Activated CD4-positive, alpha-beta T cell treated with anti-CD3 and anti-CD28 coated beads for 36 hours (primary cell): Measurements from ENCODE around the gene KIF4A. TPM values are rescaled to one million over a fixed set of nuclear protein-coding genes. Genes with fewer than 3 reads are reported as not detected.
"Not testable (repeated sequence)": the region's sequence is repeated elsewhere in the genome, so short reads cannot be mapped to it uniquely, and the experiment has no call there.

ENCODE experiments used
- ATAC-seq: fragments of 200-7000 bp; cut with Tn5 transposase; one replicate; pipeline ENCODE4 v1.10.0; 2021; ENCODE audit warnings: mild to moderate bottlenecking, moderate library complexity
- CTCF ChIA-PET: fragments of 350-600 bp; sonication (Branson Sonifier 250); formaldehyde crosslinking; loops from one replicate; lab custom pipeline; 2021; ENCODE audit warnings: antibody characterized with exemption; lab: Charles Lee
- POLR2A ChIA-PET: fragments of 350-600 bp; sonication (Branson Sonifier 250); formaldehyde crosslinking; loops from one replicate; lab custom pipeline; 2021; ENCODE audit warnings: antibody characterized with exemption, inconsistent platforms; lab: Charles Lee
- DNase-seq: peaks from one replicate; pipeline ENCODE4 v3.0.0-alpha.2; 2020
- H3K27ac Mint-ChIP-seq: one replicate; pipeline ENCODE4 v1.8.0; 2021; ENCODE audit warnings: mixed read lengths
- H3K27me3 Mint-ChIP-seq: one replicate; pipeline ENCODE4 v1.8.0; 2021; ENCODE audit warnings: mixed read lengths
- H3K36me3 Mint-ChIP-seq: one replicate; pipeline ENCODE4 v1.8.0; 2021; ENCODE audit warnings: low read depth, mixed read lengths
- H3K4me1 Mint-ChIP-seq: one replicate; pipeline ENCODE4 v1.8.0; 2021; ENCODE audit warnings: mixed read lengths
- H3K4me3 Mint-ChIP-seq: one replicate; pipeline ENCODE4 v1.8.0; 2021; ENCODE audit warnings: mild to moderate bottlenecking, moderate library complexity, mixed read lengths
- H3K9me3 Mint-ChIP-seq: one replicate; pipeline ENCODE4 v1.8.0; 2021; ENCODE audit warnings: low read depth, mixed read lengths
- intact Hi-C, 2 experiments: fragments of 100-400 bp; cut with DNase I in 1 of 2; cut with micrococcal nuclease in 1 of 2; formaldehyde crosslinking; loops; one replicate each; pipeline versions ENCODE4 v1.14.2 to v1.15.1; 2022 to 2024; cut with DNase I, micrococcal nuclease
- total RNA-seq, 2 experiments: library from RNA; stranded (reverse); gene quantifications; one replicate each; pipeline ENCODE4 v1.2.3, GENCODE V29; 2021

Gene KIF4A, protein sequence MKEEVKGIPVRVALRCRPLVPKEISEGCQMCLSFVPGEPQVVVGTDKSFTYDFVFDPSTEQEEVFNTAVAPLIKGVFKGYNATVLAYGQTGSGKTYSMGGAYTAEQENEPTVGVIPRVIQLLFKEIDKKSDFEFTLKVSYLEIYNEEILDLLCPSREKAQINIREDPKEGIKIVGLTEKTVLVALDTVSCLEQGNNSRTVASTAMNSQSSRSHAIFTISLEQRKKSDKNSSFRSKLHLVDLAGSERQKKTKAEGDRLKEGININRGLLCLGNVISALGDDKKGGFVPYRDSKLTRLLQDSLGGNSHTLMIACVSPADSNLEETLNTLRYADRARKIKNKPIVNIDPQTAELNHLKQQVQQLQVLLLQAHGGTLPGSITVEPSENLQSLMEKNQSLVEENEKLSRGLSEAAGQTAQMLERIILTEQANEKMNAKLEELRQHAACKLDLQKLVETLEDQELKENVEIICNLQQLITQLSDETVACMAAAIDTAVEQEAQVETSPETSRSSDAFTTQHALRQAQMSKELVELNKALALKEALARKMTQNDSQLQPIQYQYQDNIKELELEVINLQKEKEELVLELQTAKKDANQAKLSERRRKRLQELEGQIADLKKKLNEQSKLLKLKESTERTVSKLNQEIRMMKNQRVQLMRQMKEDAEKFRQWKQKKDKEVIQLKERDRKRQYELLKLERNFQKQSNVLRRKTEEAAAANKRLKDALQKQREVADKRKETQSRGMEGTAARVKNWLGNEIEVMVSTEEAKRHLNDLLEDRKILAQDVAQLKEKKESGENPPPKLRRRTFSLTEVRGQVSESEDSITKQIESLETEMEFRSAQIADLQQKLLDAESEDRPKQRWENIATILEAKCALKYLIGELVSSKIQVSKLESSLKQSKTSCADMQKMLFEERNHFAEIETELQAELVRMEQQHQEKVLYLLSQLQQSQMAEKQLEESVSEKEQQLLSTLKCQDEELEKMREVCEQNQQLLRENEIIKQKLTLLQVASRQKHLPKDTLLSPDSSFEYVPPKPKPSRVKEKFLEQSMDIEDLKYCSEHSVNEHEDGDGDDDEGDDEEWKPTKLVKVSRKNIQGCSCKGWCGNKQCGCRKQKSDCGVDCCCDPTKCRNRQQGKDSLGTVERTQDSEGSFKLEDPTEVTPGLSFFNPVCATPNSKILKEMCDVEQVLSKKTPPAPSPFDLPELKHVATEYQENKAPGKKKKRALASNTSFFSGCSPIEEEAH
- total RNA-seq, result 10 to 100 TPM; 21.2 to 25.4 TPM

- H3K4me1 Mint-ChIP-seq, result peaks cover 18% of the 10 kb centered on the region
- peak within 1 kb of the TSS; percentile 88 for H3K4me3 Mint-ChIP-seq
- no peaks in the 10 kb centered on the region for H3K9me3 Mint-ChIP-seq
- no peaks in the 10 kb centered on the region for H3K27me3 Mint-ChIP-seq
- intact Hi-C loops, result loop anchor here in 1 of 2 experiments (1.0 to 2.0 kb wide), 4 partner anchors 93 to 829 kb away; partner anchors contain the start of genes IGBP1 and MED12
- peak within 1 kb of the TSS; percentile 82 for H3K27ac Mint-ChIP-seq
- ChIA-PET CTCF (interaction anchor here (0.7 to 0.9 kb wide), 2 partner anchors 58 to 162 kb away, joined by 3 to 4 read pairs; no protein-coding TSS in a partner anchor), POLR2A (interaction anchor here (0.6 kb wide), 2 partner anchors 55 to 1181 kb away, joined by 3 to 4 read pairs; no protein-coding TSS in a partner anchor)
- peaks cover 12% of the 10 kb centered on the region for H3K36me3 Mint-ChIP-seq
- ATAC-seq, result peak; percentile 100
- DNase-seq, result peak; percentile 89
These were observed at the start of gene KIF4A, which contains the start of gene PDZD11 for GRCh38 chrX:70289793-70290770. Gene KIF4A, plus strand, starts transcription at chrX:70290104. Its CDS starts 355 bp downstream, at chrX:70290459. Gene PDZD11, minus strand, starts transcription at chrX:70289927. Its CDS starts 586 bp downstream, at chrX:70289341.

DNA sequence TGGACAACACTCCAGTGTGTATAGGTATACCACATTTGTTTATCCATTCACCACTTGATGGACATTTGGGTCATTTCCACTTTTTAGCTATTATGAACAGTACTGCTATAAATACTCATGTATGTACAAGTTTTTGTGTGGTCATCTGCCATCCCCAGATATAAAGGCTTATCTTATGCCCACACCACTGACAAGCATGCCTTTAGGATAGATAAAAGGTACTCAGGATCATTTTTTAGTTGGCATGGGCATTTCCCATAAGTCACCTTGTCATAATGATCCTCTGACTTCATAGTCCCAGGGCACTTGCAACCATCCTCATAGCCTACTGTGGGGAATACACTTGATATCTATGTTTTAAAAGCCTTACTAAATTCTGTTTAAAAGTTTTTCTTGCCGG lies 49.2 kb upstream of the KIF4A start:
- H3K27me3 Mint-ChIP-seq, result no peaks in the 10 kb centered on the region
- intact Hi-C loops, result no loop called here
- no peaks in the 10 kb centered on the region for H3K36me3 Mint-ChIP-seq
- no peak overlapping the region for H3K27ac Mint-ChIP-seq
- ChIA-PET POLR2A (no interaction called here), CTCF (no interaction called here)
- ATAC-seq, result no peak
- no peak for DNase-seq
- H3K4me3 Mint-ChIP-seq, result no peak overlapping the region
- H3K9me3 Mint-ChIP-seq, result no peaks in the 10 kb centered on the region
- H3K4me1 Mint-ChIP-seq, result peaks cover 13% of the 10 kb centered on the region

DNA sequence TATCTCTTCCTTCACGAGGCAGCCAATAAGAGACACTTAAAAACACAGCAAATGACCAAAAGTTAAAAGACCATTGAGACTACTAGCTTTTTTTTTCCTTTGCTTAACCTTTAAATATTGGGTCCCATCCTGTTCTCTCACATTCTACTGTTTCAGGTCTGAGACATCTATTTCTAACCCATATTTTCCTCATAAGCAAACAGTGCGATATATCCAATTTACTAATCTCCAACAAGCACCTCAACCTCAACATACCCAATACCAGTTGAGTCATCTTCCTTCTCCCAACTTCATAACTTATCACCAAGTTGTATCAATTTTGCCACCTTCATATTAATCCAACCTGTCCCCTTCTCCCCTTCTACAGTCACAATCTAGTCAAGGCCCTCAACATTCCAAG lies 48.4 kb upstream of the KIF4A start:
- ChIA-PET POLR2A (no interaction called here), CTCF (no interaction called here)
- H3K36me3 Mint-ChIP-seq, result no peaks in the 10 kb centered on the region
- H3K27me3 Mint-ChIP-seq, result no peaks in the 10 kb centered on the region
- DNase-seq (no peak), ATAC-seq (no peak)
- intact Hi-C loops, result no loop called here
- H3K4me1 Mint-ChIP-seq, result peaks cover 13% of the 10 kb centered on the region
- no peak overlapping the region for H3K27ac Mint-ChIP-seq
- H3K9me3 Mint-ChIP-seq, result no peaks in the 10 kb centered on the region
- no peak overlapping the region for H3K4me3 Mint-ChIP-seq

DNA sequence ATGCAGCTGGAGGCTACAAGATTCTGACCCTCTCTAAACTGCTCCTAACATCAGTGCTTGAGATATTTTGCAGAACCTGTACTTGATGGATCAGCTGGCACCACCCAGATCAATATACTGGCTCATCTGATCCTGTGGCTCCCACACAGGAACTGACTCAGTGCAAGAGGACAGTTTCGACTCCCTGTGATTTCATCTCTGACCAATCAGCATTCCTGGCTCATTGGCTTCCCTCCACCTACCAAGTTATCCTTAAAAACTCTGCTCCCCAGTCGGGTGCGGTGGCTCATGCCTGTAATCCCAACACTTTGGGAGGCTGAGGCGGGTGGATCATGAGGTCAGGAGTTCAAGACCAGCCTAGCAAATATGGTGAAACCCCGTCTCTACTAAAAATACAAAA lies 46.3 kb upstream of the KIF4A start:
- CTCF ChIA-PET, ATAC-seq: not testable (repeated sequence)

DNA sequence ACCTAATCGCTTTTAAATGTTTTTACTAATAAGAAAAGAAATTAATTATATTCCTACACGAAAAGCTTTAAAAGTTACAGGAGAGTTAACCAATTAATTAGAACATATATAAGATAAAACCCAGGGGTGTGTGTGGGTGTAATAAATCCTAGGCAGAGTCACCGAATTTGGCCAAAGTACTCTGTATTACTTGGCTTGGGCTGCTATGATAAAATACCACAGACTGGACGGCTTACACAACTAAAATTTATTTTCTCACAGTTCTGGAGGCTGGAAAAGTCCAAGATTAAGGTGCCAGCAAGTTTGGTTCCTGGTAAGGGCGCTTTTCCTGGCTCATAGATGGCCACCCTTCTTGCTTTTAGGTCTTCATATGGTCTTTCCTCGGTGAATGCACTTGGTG lies 45.0 kb upstream of the KIF4A start:
- no peak for DNase-seq
- no peaks in the 10 kb centered on the region for H3K27me3 Mint-ChIP-seq
- POLR2A ChIA-PET, result no interaction called here

More for the DNA sequence above, 46.3 kb upstream of the KIF4A start:
- POLR2A ChIA-PET, H3K4me3 Mint-ChIP-seq, H3K4me1 Mint-ChIP-seq, H3K9me3 Mint-ChIP-seq, H3K36me3 Mint-ChIP-seq, DNase-seq, intact Hi-C loops, H3K27me3 Mint-ChIP-seq, H3K27ac Mint-ChIP-seq: not testable (repeated sequence)

GRCh38 chrX:70247252-70247651 lies 42.7 kb upstream of the KIF4A start:
- CTCF ChIA-PET, result no interaction called here
- H3K4me1 Mint-ChIP-seq, result no peaks in the 10 kb centered on the region
- H3K9me3 Mint-ChIP-seq, result no peaks in the 10 kb centered on the region
- ATAC-seq, result no peak
- H3K27ac Mint-ChIP-seq, result no peak overlapping the region
- H3K36me3 Mint-ChIP-seq, result no peaks in the 10 kb centered on the region
- no peak overlapping the region for H3K4me3 Mint-ChIP-seq
- DNase-seq, result no peak
- intact Hi-C loops, result no loop called here
- H3K27me3 Mint-ChIP-seq, result no peaks in the 10 kb centered on the region
- POLR2A ChIA-PET, result no interaction called here

More for the DNA sequence above, 45.0 kb upstream of the KIF4A start:
- intact Hi-C loops, result no loop called here
- Mint-ChIP-seq H3K27ac (no peak overlapping the region), H3K4me1 (peaks cover 3% of the 10 kb centered on the region), H3K36me3 (no peaks in the 10 kb centered on the region), H3K9me3 (no peaks in the 10 kb centered on the region), H3K4me3 (no peak overlapping the region)
- no peak for ATAC-seq
- CTCF ChIA-PET, result no interaction called here

DNA sequence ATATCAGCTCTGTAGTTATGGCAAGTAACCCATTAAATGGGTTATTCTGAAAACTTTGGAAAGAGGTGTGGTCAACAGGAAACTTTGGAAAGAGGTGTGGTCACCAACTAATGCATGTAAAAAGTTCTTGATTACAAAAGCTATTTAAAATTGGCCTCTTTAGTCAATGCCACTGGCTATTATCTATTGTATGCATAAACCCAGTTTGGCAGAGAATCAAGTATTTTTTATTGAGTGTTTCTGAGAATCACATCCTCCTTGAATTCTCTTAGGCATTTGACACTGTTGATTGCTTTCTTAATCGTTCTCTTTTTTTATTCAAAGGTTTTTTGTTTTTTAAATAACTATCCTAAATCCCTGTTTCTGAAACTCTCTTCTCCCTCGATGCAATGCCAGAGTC lies 37.4 kb upstream of the KIF4A start:
- ChIA-PET POLR2A (no interaction called here), CTCF (interaction anchor here (1.4 to 1.6 kb wide), 2 partner anchors 10 to 55 kb away, joined by 4 read pairs; no protein-coding TSS in a partner anchor)
- H3K4me3 Mint-ChIP-seq, result no peak overlapping the region
- H3K4me1 Mint-ChIP-seq, result peaks cover 25% of the 10 kb centered on the region
- H3K27ac Mint-ChIP-seq, result peak overlapping the region; percentile 92
- no peaks in the 10 kb centered on the region for H3K27me3 Mint-ChIP-seq
- ATAC-seq, result no peak
- peaks cover 2% of the 10 kb centered on the region for H3K36me3 Mint-ChIP-seq
- H3K9me3 Mint-ChIP-seq, result no peaks in the 10 kb centered on the region
- no peak for DNase-seq
- intact Hi-C loops, result no loop called here

GRCh38 chrX:70253377-70254062 lies 36.4 kb upstream of the KIF4A start:
- peak; percentile 85 for ATAC-seq
- Mint-ChIP-seq H3K4me1 (peaks cover 25% of the 10 kb centered on the region), H3K36me3 (peaks cover 2% of the 10 kb centered on the region), H3K27me3 (no peaks in the 10 kb centered on the region), H3K9me3 (no peaks in the 10 kb centered on the region), H3K4me3 (no peak overlapping the region), H3K27ac (peak overlapping the region; percentile 92)
- intact Hi-C loops, result loop anchor here in 1 of 2 experiments (1.0 kb wide), 1 partner anchor 79 kb away; no protein-coding TSS in a partner anchor
- ChIA-PET POLR2A (interaction anchor here (1.0 to 1.1 kb wide), 2 partner anchors 180 to 339 kb away, joined by 3 read pairs; no protein-coding TSS in a partner anchor), CTCF (interaction anchor here (1.4 to 1.6 kb wide), 2 partner anchors 9 to 56 kb away, joined by 4 read pairs; no protein-coding TSS in a partner anchor)
- peak; percentile 13 for DNase-seq

- peak; percentile 47 for ATAC-seq
- H3K27ac Mint-ChIP-seq, result peak overlapping the region; percentile 92
- POLR2A ChIA-PET, result interaction anchor here (1.0 to 1.1 kb wide), 2 partner anchors 180 to 338 kb away, joined by 3 read pairs; no protein-coding TSS in a partner anchor
These were observed 35.9 kb upstream of the KIF4A start for GRCh38 chrX:70254063-70254400.

More at GRCh38 chrX:70254063-70254400, 35.9 kb upstream of the KIF4A start:
- H3K4me1 Mint-ChIP-seq, result peaks cover 25% of the 10 kb centered on the region
- no peaks in the 10 kb centered on the region for H3K9me3 Mint-ChIP-seq
- CTCF ChIA-PET, result interaction anchor here (1.6 kb wide), 1 partner anchor 9 kb away, joined by 4 read pairs; no protein-coding TSS in a partner anchor
- intact Hi-C loops, result no loop called here
- H3K27me3 Mint-ChIP-seq, result no peaks in the 10 kb centered on the region
- DNase-seq, result no peak
- no peak overlapping the region for H3K4me3 Mint-ChIP-seq
- peaks cover 2% of the 10 kb centered on the region for H3K36me3 Mint-ChIP-seq
